HG03108 (cell line): Measurements from ENCODE around the gene ZKSCAN5.
A peak's percentile ranks its signal among the peaks of the same experiment; 100 is the strongest.

Experiments used
- ATAC-seq: cut with Tn5 transposase; IDR thresholded peaks from one replicate; pipeline ENCODE4 v1.9.1; 2021; ENCODE audit warnings: moderate library complexity; ENCODE audit not compliant: unreplicated experiment

ZKSCAN5 gene

GRCh38 chr7:99504603-99505323, at the start of gene ZKSCAN5:
ZKSCAN5 (plus strand) TSS chr7:99504662; CDS start chr7:99506045, 1,383 bp downstream.
- ATAC-seq = peak; percentile 78

DNA sequence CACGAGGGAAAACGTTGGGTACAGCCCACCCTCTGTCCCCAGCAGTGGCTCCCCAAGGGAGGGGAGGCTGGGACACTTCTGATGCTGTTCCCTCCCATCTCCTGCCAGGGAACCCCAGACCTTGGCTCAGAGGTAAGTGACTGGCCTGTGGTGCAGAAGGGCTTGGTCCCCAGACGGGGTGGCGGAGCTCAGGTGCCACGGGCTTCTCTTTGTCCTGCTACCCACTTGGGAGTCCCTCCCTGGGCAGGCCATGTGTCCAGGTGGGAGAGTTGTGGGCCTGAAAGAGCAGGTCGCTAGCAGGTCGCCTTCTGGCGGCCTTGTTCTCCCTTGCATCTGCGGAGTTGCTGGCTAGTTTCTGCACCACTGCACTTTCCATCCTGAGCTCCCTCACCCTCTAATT, 48.6 kb upstream of the ZKSCAN5 start:
- no peak for ATAC-seq

- ATAC-seq = no peak
These were observed 48.2 kb upstream of the ZKSCAN5 start for GRCh38 chr7:99456288-99456687.

- ATAC-seq = no peak
These were observed 47.3 kb upstream of the ZKSCAN5 start for GRCh38 chr7:99457050-99457649.

DNA sequence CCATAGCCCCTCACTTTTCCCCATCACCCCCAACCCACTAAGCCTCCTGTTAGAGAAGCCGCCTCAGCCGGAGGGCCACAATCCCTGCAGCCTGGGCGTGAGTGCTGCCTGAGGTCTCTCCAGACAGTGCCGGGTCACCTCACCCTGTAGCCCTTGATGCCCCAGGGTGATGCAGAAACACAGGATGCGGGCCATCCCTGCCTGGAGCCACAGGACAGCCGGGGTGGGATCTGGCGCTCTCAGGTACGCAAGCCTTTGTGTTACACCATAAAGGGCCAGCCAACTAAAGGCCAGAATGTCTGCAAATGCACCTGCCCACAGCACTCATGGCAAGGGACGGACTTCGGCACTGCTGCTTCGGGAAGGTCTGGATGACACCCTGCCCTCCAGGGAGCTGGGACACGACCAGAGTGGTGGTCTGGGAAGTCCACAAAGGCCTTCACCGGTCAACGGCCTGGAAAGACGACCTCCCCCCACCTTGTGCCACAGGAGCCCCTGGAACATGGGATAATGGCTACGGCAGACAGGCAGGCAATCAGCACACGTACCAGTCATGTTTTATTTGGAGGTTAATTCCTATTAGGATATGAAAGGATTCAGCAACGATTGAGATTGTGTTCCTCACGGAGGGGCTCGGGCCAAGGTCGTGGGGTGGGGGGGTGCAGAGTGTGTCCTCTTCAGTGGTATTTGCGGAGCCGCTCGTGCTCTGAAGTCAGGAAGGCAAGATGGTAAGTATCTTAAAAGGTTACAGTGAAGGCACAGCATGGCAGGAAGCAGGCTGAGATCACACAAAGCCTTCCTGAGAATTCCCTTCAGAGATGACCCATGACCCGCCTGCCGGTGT, 46.6 kb upstream of the ZKSCAN5 start:
- no peak for ATAC-seq

DNA sequence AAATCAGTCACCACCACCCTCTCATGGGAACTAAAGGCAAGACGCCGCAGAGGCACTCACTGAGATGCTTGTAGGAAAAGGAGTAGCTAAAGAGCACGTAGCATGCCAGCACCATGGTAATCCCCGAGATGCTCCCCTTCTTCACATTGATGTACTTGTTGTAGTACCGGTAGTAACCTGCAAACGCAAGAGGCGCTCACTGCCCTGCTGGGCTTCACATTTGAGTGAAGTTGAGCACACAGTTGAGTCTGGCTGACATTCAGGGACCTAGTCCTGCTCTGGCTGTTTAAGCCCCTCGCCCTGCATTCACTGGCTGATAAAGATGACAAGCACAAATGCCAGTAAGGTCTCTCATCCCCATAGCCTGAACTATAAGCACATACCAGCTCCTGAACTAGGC, 45.4 kb upstream of the ZKSCAN5 start:
- ATAC-seq = no peak

DNA sequence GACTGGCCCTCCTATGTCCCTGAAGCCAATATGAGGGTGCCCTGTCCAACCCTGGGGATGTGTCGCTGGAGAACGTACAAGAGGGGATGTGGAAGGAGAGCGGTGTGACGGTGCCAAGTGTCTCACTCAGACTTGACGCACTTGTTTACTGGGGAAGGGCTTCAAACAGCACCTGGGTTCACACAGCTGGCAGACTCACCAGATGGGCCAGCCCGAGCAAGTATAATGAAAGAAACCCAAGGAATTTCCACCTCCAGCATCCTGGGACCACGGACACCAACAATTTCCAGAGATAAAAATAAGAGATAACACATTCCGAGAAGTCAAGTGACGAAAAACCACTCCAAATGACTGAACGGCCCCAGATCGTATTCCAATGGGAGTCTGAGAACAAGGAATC, 43.8 kb upstream of the ZKSCAN5 start:
- no peak for ATAC-seq

GRCh38 chr7:99461221-99461620, 43.2 kb upstream of the ZKSCAN5 start:
- ATAC-seq = no peak

DNA sequence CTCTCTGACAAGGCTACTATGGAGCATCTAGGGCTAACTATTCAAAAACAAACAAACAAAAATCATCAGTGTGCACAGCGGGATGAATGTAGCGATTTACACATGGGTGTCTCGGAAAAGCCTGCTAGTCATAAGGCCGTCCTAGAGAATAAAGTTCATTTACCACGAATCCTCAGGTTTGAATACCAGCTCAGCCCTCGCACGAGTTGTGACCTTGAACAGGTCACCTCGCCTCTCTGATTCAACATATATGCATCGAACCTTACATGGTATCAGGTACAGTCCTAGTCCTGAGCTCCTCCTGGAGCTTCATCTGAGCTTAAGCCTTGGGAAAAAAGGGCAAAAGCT, 39.1 kb upstream of the ZKSCAN5 start:
- ATAC-seq = peak; percentile 9

- no peak for ATAC-seq
These were observed 36.0 kb upstream of the ZKSCAN5 start for GRCh38 chr7:99468336-99468918.

DNA sequence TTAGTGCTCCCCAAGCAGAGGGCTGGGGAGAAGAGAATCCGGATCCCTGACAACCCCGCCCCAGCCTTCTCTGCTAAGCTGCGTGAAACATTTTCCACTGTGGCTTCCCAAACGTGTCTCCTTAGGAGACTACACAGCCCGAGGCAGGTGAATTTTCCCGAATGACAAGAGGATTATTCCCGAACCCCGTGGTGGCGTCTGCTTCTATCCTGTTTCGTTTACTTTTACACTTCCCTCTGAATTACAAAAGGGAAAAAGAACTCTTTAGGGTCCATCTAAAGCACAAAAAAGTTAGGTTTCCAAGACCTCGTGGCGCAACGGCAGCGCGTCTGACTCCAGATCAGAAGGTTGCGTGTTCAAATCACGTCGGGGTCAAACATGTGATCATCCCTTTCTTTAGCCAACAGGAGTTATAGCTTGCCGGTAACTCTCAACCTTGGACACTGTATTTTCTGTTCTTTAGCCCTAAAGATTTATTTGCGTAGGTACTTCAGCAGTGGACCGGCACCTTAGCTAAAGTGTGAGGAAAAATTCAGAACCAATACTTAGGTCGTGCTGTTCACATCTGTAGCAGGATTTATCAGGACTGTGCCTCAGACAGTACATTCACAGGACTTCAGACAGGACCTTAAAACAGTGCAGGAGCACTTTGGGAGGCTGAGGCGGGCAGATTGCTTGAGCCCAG, 34.9 kb upstream of the ZKSCAN5 start:
- ATAC-seq = no peak

- peak; percentile 94 for ATAC-seq
These were observed 31.7 kb upstream of the ZKSCAN5 start, which contains the start of gene ZNF789 for GRCh38 chr7:99472561-99473314. ZNF789 (plus strand) TSS chr7:99472890; CDS start chr7:99476457, 3,567 bp downstream.

DNA sequence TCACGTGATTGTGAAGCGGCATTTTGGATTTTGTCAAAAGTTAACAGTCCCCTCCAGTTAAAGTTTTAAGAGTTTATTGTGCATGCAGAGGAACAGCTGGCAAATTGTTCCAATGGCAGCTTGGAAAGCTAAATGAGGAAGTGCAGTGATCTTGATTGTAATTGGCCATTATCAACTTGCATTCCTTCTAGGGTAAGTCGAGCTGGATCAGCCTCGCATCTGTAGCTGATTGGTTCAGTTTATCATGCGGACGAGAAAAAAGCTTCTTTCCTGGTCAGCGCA, 31.2 kb upstream of the ZKSCAN5 start:
- no peak for ATAC-seq

GRCh38 chr7:99476107-99476506, 28.4 kb upstream of the ZKSCAN5 start:
- no peak for ATAC-seq

DNA sequence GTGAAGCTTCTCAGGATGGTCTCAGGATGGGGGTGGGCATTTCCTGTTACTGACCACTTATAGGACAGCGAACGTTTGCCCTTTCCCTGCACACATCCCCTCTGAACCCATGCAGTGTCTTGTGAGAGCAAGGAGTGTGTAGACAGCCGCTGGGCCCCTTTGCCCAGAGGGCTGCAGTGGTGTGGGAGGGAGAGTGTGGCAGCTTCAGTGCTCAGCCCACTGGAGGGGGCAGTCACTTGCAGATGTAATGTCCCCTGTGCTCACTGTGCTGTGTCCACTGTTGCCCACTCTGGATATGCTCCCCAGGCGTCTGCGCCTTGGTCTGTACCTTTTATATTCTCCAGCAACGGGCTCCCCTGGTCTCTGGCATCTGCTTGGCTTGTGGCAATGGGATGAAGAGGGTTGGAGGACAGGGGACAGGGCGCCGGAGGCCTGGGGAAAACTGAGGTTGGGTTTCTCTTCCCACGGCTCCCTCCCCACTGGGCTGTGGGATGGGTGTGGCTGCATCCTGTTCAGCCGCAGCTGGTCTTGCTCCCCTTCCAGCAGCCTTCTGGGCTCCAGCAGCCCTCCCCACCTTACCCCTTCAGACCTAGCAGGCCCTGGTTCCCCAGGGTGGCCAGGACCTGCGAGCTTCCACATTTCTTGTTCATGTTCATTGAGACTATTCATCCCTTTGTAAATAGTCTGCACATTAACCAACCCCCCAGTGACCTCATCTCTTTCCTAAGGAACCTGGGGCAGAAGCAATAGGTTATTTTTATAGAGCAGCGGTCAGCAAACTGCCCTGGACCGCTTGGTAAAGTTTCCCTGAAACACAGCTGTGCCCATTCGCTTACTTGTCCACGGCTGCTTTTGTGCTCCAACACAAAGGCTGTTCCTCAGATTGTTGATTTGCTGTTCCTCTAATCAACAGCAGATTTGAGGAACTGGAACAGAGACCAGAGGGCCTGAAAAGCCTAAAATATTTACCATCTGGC, 25.7 kb upstream of the ZKSCAN5 start:
- ATAC-seq = no peak

GRCh38 chr7:99485094-99485493, 19.4 kb upstream of the ZKSCAN5 start:
- no peak for ATAC-seq

DNA sequence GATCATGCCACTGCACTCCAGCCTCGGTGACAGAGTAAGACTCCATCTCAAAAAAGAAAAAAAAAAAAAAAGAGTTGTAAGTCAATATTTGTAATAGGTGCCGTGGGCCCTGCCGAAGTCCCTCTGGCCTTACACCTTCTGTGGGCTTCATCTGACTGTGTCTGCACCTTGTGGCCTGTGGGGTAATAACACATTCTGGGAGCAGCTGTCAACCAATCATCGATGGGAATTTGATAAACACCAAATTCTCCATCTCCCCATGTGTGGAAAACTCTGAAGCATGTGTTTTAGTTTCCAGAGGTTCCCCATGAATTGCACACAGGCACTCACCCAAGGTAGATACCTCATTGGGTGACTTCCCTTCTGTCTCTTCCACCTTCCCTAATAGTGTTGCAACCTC, 15.2 kb upstream of the ZKSCAN5 start:
- ATAC-seq = no peak

DNA sequence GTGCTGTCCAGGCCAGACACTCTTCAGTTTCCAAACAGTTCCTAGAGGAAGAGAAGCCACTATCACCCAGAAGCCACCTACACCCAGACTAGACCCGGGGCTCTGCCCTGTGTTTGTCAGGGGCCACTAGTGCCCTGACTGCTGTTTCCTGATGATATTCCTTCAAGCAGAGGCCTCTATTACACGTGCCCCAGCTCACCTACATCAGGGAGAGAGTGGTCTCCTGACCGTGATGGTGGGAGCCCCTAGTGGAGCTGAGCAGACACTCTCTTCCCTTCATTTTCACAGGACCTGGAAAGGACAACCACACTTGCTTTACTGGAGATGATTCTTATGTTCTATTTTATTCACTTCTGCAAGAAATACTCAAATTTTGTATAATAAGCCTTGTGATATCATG, 13.6 kb upstream of the ZKSCAN5 start:
- ATAC-seq = no peak

GRCh38 chr7:99493823-99494222, 10.6 kb upstream of the ZKSCAN5 start:
- no peak for ATAC-seq
